Effector CD4-positive, alpha-beta T cell (primary cell): Measurements from ENCODE around the gene CDH4.
"Not testable (repeated sequence)": the region's sequence is repeated elsewhere in the genome, so short reads cannot be mapped to it uniquely, and the experiment has no call there.

Experiments used
- DNase-seq: peaks from one replicate; pipeline ENCODE4 v3.0.0-alpha.2; 2020

CDH4 gene

GRCh38 chr20:61963885-61964674 is 712.0 kb downstream of the CDH4 start:
- no peak for DNase-seq

GRCh38 chr20:61964675-61965605 is 712.9 kb downstream of the CDH4 start:
- DNase-seq: no peak

DNA sequence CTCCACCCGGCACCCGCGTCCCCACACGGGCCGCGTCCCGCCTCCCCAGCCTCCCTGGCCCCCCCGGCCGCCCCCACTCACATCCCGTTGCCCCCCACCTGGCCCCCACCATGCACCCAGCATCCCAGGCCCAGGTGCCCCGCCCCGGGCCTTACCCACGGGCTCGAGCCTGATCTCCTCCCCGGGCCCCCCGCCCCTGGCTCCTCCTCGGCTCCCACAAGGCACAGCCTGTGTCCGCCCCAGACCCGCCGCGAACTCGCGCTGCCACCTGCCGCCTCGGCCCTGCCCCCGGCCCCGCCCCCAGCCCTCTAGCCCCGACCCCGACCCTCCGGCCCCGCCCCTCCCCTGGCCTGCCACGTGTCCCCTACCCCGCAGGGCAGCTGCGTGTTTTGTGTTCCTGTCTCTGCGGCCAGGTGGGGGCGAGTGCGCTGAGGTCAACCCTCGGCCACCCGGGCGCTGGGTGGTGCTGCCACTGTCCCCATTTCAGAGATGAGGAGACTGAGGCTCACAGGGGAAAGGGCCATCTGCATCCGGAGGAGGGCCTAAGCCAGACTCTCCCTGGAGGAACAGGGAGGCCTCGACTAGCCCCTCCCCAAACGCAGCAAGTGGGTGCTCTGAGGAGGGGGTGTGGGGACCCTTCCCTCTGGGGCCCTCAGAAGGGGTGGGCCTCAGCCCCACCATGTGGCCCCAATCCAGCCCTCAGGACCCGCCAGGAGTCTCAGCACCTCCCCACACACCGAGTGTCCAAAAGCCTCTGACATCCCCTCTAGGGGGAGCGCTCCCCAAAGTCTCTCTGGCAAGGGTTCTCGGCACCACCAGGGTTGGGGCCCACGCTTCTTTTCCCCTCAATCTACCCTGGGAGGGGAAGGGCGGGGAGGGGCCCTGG is 713.8 kb downstream of the CDH4 start:
- no peak for DNase-seq

DNA sequence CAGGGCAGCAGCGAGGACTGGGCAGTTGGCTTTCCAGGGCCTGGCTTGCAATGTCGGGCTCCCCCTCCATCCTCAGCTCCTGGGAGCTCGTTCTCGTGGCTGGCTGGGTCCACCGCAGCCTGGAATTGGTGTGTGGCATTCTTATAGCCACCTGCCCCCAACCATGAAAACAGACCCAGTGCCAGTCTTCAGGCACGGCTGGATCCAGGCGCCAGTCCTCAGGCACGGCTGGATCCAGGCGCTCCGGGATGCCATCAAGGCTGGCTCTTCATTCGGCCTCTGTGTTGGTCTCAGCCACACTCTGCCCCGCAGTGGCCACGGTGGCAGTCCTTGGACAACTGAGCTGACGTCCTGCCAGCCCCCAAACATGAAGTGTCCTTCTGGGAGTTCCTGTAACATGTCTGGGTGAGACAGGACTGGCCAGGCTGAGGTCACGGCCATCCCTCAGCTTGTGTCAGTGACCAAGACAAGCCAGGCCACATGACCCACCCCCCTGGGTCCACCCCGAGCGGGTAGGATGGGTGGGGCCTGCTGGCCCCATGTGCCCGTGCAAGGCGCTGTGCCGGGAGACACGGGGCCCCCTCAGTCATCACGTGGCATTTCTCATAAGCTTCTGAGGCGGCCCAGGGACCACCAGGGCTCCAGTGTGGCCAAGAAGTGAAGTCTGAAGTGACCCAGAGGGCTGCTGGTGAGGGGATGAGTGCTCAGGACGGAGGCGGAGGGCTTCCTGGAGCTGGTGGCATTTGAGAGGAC is 714.6 kb downstream of the CDH4 start:
- no peak for DNase-seq

DNA sequence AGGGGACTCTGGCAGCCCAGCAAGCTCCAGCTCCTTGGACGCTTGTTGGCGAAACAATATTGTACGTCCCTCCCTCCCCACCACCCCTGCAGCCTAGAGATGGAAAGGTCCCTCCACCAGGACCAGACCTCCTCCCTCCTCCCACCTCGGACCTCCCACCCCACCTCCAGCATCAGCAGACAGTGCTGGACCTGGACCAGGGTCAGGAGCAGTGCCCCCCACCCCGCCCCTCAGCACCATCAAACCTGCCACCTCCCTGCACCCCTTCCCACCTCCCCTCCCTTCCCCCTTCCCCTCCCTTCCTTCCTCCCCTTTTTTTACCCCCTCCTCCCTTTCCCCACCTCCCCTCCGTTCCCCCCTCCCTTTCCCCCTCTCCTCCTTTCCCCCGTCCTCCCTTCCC is 715.2 kb downstream of the CDH4 start:
- no peak for DNase-seq

- no peak for DNase-seq
These were observed 716.2 kb downstream of the CDH4 start for GRCh38 chr20:61968036-61968810.

DNA sequence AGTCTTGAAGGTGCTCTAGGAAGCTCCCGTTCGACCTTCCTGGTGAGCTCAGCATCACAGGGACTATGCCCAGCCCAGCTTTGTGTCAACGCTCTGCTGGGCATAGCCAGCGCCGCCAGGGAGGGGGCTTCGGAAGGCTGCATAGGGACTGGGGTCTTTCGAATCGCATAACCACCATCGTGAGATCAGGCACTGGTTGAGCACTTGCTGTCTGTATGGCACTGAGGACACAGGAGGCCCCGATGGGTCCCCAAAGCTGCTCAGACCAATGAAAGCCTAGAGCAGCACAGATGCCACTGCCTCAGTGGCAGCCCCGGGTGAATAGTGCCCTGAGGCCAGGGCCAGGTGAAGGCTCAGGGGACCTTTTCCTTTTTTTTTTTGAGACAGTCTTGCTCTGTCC is 716.9 kb downstream of the CDH4 start:
- DNase-seq: no peak

- no peak for DNase-seq
These were observed 717.7 kb downstream of the CDH4 start for GRCh38 chr20:61969806-61970205.

DNA sequence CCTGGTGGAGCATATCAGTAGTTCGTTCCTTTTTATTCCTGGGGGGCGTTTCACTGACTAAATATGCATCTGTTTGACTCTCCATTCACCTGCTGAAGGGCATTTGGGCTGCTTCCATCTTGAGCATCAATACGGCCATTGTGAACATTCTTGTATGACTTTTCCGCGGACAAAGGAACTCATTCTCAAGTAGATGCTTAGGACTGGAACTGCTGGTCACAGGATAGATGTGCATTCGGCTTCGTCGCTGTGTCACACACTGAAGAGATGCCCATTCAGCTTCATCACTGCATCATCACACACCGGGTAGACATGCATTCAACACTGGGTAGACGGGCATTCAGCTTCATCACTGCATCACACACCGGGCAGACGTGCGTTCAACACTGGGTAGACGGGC is 718.3 kb downstream of the CDH4 start:
- no peak for DNase-seq

DNA sequence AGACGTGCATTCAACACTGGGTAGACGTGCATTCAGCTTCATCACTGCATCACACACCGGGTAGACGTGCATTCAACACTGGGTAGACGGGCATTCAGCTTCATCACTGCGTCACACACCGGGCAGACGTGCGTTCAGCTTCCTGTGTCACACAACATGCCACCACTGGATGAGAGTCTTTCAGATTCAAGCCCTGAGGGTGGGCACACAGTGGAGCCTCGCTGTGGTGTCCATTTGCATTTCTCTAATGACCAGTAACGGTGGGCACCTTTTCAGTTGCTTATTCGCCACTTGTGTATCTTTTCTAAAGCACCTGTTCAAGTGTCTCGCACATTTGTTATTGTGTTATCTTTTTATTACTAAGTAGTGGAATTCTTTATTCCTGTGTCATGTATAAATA is 719.5 kb downstream of the CDH4 start:
- not testable (repeated sequence) for DNase-seq

DNA sequence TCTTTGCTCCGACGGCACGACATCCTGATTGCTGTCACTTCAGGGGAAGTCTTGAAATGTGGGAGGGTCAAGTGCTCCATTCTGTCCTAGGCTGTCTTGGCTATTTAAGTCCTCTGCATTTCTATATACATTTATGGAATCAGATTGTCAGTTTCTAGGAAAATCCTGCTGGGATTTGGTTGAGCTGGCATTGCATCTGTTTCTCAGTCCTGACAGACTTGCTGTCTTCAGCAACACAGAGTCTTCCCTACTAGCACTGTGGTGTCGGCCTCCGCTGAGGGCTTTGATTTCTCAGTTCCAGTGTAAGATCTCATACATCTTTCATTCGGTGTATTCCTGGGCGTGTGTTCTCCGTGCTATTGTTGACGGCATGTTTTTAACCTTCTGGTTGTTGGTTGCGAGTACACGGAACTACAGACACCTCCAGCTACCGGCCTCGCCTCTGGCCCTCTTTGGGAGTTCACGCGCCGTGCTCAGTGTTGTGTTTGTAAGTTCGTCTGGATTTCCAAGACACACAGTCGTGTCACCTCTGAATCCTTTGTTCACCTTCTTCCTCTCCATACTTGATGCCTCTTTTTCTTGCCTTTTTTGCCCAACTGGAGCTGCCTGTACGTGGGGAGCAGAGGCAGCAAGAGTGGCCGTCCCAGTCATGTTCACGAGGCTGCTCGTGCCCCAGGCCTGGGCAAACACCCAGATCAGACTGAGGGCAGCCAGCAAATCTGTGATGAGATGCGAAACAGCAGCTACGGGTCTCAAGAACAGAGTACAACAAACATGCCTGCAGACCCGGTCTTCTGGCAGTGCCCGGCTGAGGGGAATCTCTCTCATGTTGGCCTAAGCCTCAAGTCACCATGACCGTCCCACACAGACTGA is 720.8 kb downstream of the CDH4 start:
- no peak for DNase-seq

DNA sequence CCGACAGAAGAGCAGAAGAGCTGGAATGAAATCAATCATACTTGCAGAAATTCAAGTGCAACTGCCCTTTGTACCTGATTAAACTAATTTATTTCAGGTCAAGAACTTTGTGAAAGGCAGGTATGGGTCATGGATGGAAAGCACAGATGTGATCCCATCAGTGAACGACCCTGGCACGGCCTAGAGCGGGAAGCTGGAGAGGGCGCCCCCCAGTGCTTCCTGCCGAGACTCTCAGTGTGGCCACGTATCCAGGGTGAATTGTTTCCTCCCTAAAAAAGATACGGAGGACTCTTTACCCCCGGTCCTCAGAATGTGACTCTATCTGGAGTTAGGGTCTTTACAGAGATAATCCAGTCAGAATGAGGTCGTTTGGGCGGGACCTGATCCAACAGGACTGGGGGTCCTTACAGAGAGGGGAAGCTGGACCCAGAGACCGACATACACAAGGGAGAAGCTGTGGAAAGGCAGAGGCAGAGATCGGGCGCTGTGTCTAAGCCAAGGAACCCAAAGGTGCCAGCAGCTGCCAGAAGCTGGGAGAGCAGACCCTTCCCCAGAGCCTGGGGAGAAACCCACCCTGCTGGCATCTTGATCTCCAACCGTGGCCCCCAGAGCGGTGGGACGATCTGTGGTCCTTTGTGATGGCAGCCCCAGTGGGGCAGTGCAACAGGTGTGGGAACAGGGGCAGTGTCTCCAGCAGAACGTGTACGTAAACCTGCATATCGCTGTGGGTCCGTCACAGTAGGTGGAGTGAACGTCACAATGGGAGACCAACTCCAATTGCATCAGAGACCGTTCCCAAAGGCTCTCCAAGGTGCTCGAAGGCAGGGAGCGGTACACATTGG is 721.7 kb downstream of the CDH4 start:
- no peak for DNase-seq

GRCh38 chr20:61974357-61974665 is 722.2 kb downstream of the CDH4 start:
- no peak for DNase-seq

GRCh38 chr20:61975407-61976129 is 723.5 kb downstream of the CDH4 start:
- no peak for DNase-seq

GRCh38 chr20:61976263-61976643 is 724.2 kb downstream of the CDH4 start:
- DNase-seq: no peak

DNA sequence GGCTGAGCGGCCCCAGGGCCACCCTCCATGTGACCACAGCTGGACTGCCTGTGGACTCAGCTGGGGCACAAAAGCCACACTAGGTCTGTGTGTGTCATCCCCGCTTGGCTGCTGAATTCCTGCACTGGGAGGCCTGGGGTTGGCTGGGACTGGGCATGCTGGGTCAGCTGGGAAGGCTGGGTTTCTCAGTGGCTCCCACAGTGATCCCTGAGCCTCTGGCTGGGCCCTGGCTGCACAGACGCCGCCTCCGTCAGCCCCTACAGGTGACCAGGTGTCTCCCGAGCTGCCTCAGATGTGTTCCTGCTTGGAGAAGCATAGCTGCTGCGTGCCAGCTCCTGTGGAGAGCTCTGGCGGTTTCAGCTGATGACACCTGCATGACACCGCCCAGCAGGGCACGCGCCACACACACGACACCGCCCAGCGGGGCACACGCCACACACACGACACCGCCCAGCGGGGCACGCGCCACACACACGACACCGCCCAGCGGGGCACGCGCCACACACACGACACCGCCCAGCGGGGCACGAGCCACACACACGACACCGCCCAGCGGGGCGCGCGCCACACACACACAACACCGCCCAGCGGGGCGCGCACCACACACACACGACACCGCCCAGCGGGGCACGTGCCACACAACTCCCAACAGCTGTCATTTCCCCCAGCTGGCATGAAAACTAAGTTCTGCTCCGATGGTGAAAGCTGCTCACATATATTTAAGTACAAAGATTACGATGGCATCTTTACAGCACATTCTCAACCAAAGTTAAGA is 724.8 kb downstream of the CDH4 start:
- DNase-seq: no peak

DNA sequence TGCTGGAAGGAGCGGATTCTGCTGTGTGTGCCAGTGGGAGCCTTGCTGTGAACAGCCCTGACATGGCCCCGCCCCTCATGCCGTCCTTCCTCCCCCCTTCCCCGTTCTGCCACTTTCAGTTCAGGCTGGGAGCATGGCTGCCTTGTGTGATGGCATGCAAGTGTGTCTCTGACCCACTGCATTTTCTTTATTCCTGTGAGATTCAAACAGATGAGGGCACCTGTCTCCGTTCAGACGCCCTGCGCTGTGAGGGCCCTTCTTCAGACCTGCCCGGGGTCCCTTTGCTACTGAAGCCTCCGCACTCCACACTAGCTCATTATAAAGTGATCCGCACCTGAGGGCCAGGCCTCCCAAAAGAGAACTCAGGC is 725.3 kb downstream of the CDH4 start:
- no peak for DNase-seq

- DNase-seq: no peak
These were observed 726.4 kb downstream of the CDH4 start for GRCh38 chr20:61978491-61978890.
